Fibroblast of the aortic adventitia (primary cell): ENCODE results near the gene NOL12. TPM values are rescaled to one million over a fixed set of nuclear protein-coding genes. Genes with fewer than 3 reads are reported as not detected.

Experiments
- DNase-seq: peaks from one replicate; pipeline ENCODE4 v3.0.0-alpha.2; 2010; ENCODE audit warnings: low read depth
- H3K4me3 ChIP-seq: 2 replicates; pipeline ENCODE4 v1.5.1; 2011; ENCODE audit warnings: low read depth, mild to moderate bottlenecking, control low read depth, low read length, moderate library complexity
- CTCF ChIP-seq: IDR thresholded peaks from 2 replicates; pipeline ENCODE4 v1.5.1; 2011; ENCODE audit warnings: mild to moderate bottlenecking, low read length, control low read depth, inconsistent platforms; ENCODE audit not compliant: insufficient read depth
- small RNA-seq: library from RNA; depleted of rRNA; stranded (forward); fragments of <200 nt; gene quantifications from one replicate; pipeline ENCODE3, GENCODE V24; 2012
- total RNA-seq: library from RNA; depleted of rRNA; stranded (reverse); fragments of >200 nt; gene quantifications from 2 replicates; pipeline ENCODE4 v1.2.3, GENCODE V29; 2012; ENCODE audit warnings: low replicate concordance

NOL12 gene
- total RNA-seq, 1 donor: 12.7 TPM

DNA sequence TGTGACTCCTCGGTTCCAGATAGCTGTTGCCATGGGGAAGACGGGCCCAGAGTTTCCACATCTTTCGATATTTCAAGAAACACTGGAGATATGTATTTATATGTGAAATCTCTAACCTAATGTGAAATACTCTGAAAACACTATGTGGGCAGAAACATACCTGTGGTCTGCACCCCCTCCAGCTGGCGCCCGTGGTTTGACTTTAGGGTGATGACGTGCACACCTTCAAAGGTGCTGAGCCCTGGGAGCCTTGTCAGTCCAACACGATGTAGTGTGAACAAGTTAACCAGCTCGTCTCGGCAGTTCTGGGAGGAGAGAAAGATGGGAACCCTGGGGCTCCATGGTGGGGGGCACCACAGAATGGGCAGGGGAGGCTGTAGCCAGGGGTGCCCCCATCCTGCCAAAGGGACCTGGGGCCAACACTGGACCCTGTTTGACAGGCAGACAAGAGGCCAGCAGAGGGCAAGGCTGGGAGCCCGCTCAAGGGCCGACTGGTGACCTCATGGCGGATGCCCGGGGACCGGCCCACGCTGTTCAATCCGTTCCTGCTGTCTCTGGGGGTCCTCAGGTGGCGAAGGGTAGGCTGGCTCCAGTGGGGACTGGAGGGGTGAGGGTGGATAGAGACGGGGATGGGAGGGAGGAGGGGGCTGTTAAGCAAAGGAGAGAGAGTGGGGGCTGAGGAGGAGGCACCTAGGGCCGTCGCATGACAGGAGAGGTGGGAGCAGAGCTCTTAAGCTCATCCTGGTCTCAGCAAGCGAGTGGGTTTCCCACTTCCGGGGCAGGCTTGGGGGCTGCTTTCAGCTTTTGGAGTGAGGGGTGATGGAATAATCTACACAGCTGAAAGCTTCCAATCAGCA is 54.5 kb downstream of the NOL12 start:
- no peak for TF ChIP-seq CTCF
- DNase-seq: no peak
- H3K4me3 ChIP-seq: no peak overlapping the region

DNA sequence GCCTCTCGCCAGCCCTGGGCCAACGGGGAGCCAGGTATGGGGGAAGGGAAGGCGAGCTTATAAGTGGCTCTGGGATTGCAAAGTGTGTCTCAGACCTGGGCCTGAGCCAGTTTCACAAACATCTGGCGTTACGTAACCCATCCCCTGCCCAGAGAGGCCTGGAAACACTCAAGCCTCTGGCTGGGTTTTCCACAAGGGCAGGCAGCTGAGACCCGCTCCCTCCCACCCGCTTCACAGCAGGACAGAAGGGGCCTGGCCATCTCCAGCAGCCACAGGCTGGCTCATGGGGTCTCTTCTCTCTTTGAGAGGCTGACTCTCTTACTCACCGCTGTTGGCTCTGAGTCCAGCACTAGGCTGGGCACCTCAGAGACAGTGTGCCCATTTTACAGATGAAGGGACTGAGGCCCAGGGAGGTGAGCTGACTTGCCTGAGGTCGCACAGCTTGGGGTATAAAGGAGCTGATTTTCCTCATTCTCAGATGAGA is 55.2 kb downstream of the NOL12 start:
- DNase-seq: peak; percentile 99
- H3K4me3 ChIP-seq: no peak overlapping the region
- no peak for TF ChIP-seq CTCF

GRCh38 chr22:37742376-37743171 is 56.4 kb downstream of the NOL12 start:
- TF ChIP-seq CTCF: no peak
- H3K4me3 ChIP-seq: no peak overlapping the region
- peak; percentile 89 for DNase-seq

Small RNA genes within 50 kb of the gene (small RNA-seq; reads per million reads assigned to genes)
- gene RN7SL385P: not detected

Other genes with a start within 250 kb of the NOL12 start
- gene MFNG, start 200.0 kb upstream of the NOL12 start, total RNA-seq: 0.16 and 0.36 TPM in 2 replicates
- gene CARD10, start 166.9 kb upstream of the NOL12 start, total RNA-seq: 5.8 and 13.1 TPM in 2 replicates
- gene CDC42EP1, start 125.9 kb upstream of the NOL12 start, total RNA-seq: 18.9 and 30.3 TPM in 2 replicates
- not detected in 2 replicates for gene LGALS2, start 106.3 kb upstream of the NOL12 start, total RNA-seq
- 12.0 and 35.0 TPM in 2 replicates for gene GGA1, start 77.5 kb upstream of the NOL12 start, total RNA-seq
- gene SH3BP1, start 46.7 kb upstream of the NOL12 start, total RNA-seq: 1.8 and 4.6 TPM in 2 replicates
- 3.4 and 7.4 TPM in 2 replicates for gene PDXP, start 27.6 kb upstream of the NOL12 start, total RNA-seq
- gene LGALS1, start 10.7 kb upstream of the NOL12 start, total RNA-seq: 3,846 and 5,734 TPM in 2 replicates
- 150 and 151 TPM in 2 replicates for gene TRIOBP, start 10.7 kb downstream of the NOL12 start, total RNA-seq
- 13.1 and 16.2 TPM in 2 replicates for gene GCAT, start 121.6 kb downstream of the NOL12 start, total RNA-seq
- gene GALR3, start 137.0 kb downstream of the NOL12 start, total RNA-seq: not detected in 2 replicates
- gene ANKRD54, start 158.0 kb downstream of the NOL12 start, total RNA-seq: 19.0 and 38.6 TPM in 2 replicates
- 181 and 457 TPM in 2 replicates for gene EIF3L, start 163.1 kb downstream of the NOL12 start, total RNA-seq
- 13.2 and 24.7 TPM in 2 replicates for gene MICALL1, start 220.0 kb downstream of the NOL12 start, total RNA-seq